DND-41 (cell line): Measurements from ENCODE around the gene STPG2.

Experiments used
- CTCF ChIP-seq: IDR thresholded peaks from 2 replicates; pipeline ENCODE4 v1.5.1; 2012; ENCODE audit warnings: borderline replicate concordance, low read length, moderate library complexity, mild to moderate bottlenecking; ENCODE audit not compliant: poor library complexity, severe bottlenecking; ENCODE audit errors: extremely low read depth
- EZH2 ChIP-seq: IDR thresholded peaks from 3 replicates; pipeline ENCODE4 v1.6.1; 2012; ENCODE audit warnings: borderline replicate concordance, low read depth, mild to moderate bottlenecking, moderate library complexity, low read length, inconsistent platforms; ENCODE audit not compliant: severe bottlenecking

- no peak for TF ChIP-seq CTCF
- no peak for TF ChIP-seq EZH2
Observed at GRCh38 chr4:97845758-97846157, 297.5 kb downstream of the STPG2 start.
